Psoas muscle (tissue), 8 donors: ENCODE results near the gene COL4A2. TPM values are rescaled to one million over a fixed set of nuclear protein-coding genes. Genes with fewer than 3 reads are reported as not detected.

Experiments used
- ATAC-seq, 4 donors: fragments of 200-7000 bp; cut with Tn5 transposase; one replicate each; pipeline ENCODE4 v1.9.1; 2020; ENCODE audit warnings: moderate library complexity in 3 of 4, mild to moderate bottlenecking in 2 of 4
- DNase-seq, 2 donors: peaks; one replicate each; pipeline ENCODE4 v3.0.0-alpha.2; 2020
- H3K27ac ChIP-seq: fragments of 200-600 bp; one replicate; pipeline ENCODE4 v1.8.0; 2022
- H3K27me3 ChIP-seq, 3 donors: fragments of 200-600 bp in 1 of 3; one replicate each; pipeline versions ENCODE4 v1.6.1 to v1.8.0; 2013 to 2022; ENCODE audit warnings: low read length in 2 of 3, mild to moderate bottlenecking in 2 of 3, moderate library complexity in 1 of 3; ENCODE audit not compliant: insufficient read depth in 3 of 3
- H3K36me3 ChIP-seq, 2 donors: fragments of 200-600 bp in 1 of 2; one replicate each; pipeline versions ENCODE4 v1.6.1 to v1.8.0; 2013 to 2022; ENCODE audit warnings: low read depth in 1 of 2, mild to moderate bottlenecking in 1 of 2, moderate library complexity in 1 of 2; ENCODE audit not compliant: insufficient read depth in 1 of 2
- H3K4me1 ChIP-seq: fragments of 200-600 bp; one replicate; pipeline ENCODE4 v1.8.0; 2022
- H3K4me3 ChIP-seq: fragments of 200-600 bp; one replicate; pipeline ENCODE4 v1.8.0; 2022; ENCODE audit warnings: mild to moderate bottlenecking
- H3K9me3 ChIP-seq: fragments of 200-600 bp; one replicate; pipeline ENCODE4 v1.8.0; 2022
- CTCF ChIP-seq: fragments of 200-600 bp; IDR thresholded peaks from one replicate; pipeline ENCODE4 v1.8.0; 2022; ENCODE audit warnings: antibody characterized with exemption
- WGBS, 3 donors: extraction: QIAGEN DNeasy Blood & Tissue Kit; methylation state at CpG; one replicate each; pipeline versions ENCODE4 v1.1.6 to v1.1.7; 2013; 5-methylcytosine and 5-hydroxymethylcytosine counted together
- intact Hi-C, 2 donors: fragments of 100-400 bp; cut with DNase I; formaldehyde crosslinking; loops; one replicate each; pipeline versions ENCODE4 v1.11.0 to v1.14.2; 2022
- polyA plus RNA-seq, 3 donors: library from polyadenylated mRNA; stranded (reverse); fragments of 200-250 nt; gene quantifications; one replicate each; pipeline ENCODE4 v1.2.3, GENCODE V29; 2013
- total RNA-seq, 4 donors: library from RNA; stranded (reverse); fragmentation: NEBNext Ultra II Directional in 2 of 4; extraction: Animal tissue kit (Norgen Biotek cat#: 25700) in 2 of 4; gene quantifications; one replicate each; pipeline versions ENCODE4 v1.2.1 to v1.2.4, GENCODE V29; 2021 to 2023
- donor health status: healthy with polysubstance abuse.
- donor health status: DM: no; HTN: no; CAD: no; lungs with moderate emphysema.
- donor health status: Bipolar disorder and iron deficiency.
- donor health status: healthy.
- donor health status: DM: yes; HTN: yes; CAD: no.
- donor health status: DM: no; HTN: no; CAD: no.
- donor health status: DM: no; HTN: no; CAD: no.
- donor health status: DM: yes; HTN: yes; CAD: no.

COL4A2 gene
- total and polyA plus RNA-seq, 7 donors, result 25.8 to 84.5 (median 57.8) TPM

- intact Hi-C loops, result no loop called here
- peaks cover 0 to 53% of the 10 kb centered on the region in 2 donors for H3K36me3 ChIP-seq
- TF ChIP-seq CTCF, result no peak
- 83 to 91% (median 85%) methylated on average over 8 of the region's 8 CpGs for WGBS, 3 donors
- H3K27ac ChIP-seq, result no peak overlapping the region
- no peaks in the 10 kb centered on the region for H3K27me3 ChIP-seq
- H3K9me3 ChIP-seq, result no peaks in the 10 kb centered on the region
- H3K4me3 ChIP-seq, result no peak overlapping the region
- no peak for DNase-seq
- no peaks in the 10 kb centered on the region for H3K4me1 ChIP-seq
- ATAC-seq, result no peak
These were observed 162.0 kb downstream of the COL4A2 start for GRCh38 chr13:110468986-110469495.

- WGBS, 3 donors, result 73 to 83% (median 73%) methylated on average over 4 to 5 of the region's 5 CpGs
- TF ChIP-seq CTCF, result no peak
- H3K4me1 ChIP-seq, result no peaks in the 10 kb centered on the region
- no peaks in the 10 kb centered on the region for H3K9me3 ChIP-seq
- H3K4me3 ChIP-seq, result no peak overlapping the region
- no peak for ATAC-seq
- no peak overlapping the region for H3K27ac ChIP-seq
- H3K27me3 ChIP-seq, result no peaks in the 10 kb centered on the region
- peak in 1 of 2 donors; percentile 37 for DNase-seq
- peaks cover 0 to 53% of the 10 kb centered on the region in 2 donors for H3K36me3 ChIP-seq
- intact Hi-C loops, result no loop called here
These were observed 162.5 kb downstream of the COL4A2 start for GRCh38 chr13:110469597-110469996.

- no peak for TF ChIP-seq CTCF
- no peaks in the 10 kb centered on the region for H3K9me3 ChIP-seq
- H3K4me1 ChIP-seq, result no peaks in the 10 kb centered on the region
- intact Hi-C loops, result no loop called here
- H3K36me3 ChIP-seq, result peaks cover 0 to 48% of the 10 kb centered on the region in 2 donors
- no peak overlapping the region for H3K4me3 ChIP-seq
- H3K27ac ChIP-seq, result no peak overlapping the region
- WGBS, 3 donors, result 79 to 83% (median 81%) methylated on average over 14 of the region's 14 CpGs
- H3K27me3 ChIP-seq, result no peaks in the 10 kb centered on the region
- no peak for ATAC-seq
- peak in 1 of 2 donors; percentile 38 for DNase-seq
These were observed 163.4 kb downstream of the COL4A2 start for GRCh38 chr13:110470272-110471009.

GRCh38 chr13:110471156-110471832 lies 164.2 kb downstream of the COL4A2 start:
- no peak overlapping the region for H3K4me3 ChIP-seq
- no peaks in the 10 kb centered on the region for H3K9me3 ChIP-seq
- DNase-seq (peak in 1 of 2 donors; percentile 46), ATAC-seq (peak in 1 of 4 donors; percentile 6)
- H3K4me1 ChIP-seq, result no peaks in the 10 kb centered on the region
- no peaks in the 10 kb centered on the region for H3K27me3 ChIP-seq
- no peak for TF ChIP-seq CTCF
- peaks cover 0 to 42% of the 10 kb centered on the region in 2 donors for H3K36me3 ChIP-seq
- intact Hi-C loops, result no loop called here
- no peak overlapping the region for H3K27ac ChIP-seq
- 71 to 75% (median 73%) methylated on average over 14 of the region's 14 CpGs for WGBS, 3 donors
